ENCODE data around the gene CDK19. TPM values are rescaled to one million over a fixed set of nuclear protein-coding genes. Genes with fewer than 3 reads are reported as not detected.

The CDK19 gene
- total and polyA plus RNA-seq, 2 of the 13 experiments (the other 11 are each of a cell fraction or from before 2014, with no cell fraction given) = 13.4 to 27.0 TPM

GRCh38 chr6:110738899-110739365, 76.3 kb downstream of the CDK19 start (continued):
- TF ChIP-seq HMG20A (CRISPR knock-in tag; IDR thresholded peaks at IDR 0.05; ENCODE audit: borderline replicate concordance) (peak; percentile 56; the same call in 1 of the 2 replicates), KIAA2018 (CRISPR knock-in tag; IDR thresholded peaks at IDR 0.05; ENCODE audit: borderline replicate concordance) (no peak), HINFP (CRISPR knock-in tag; IDR thresholded peaks at IDR 0.05; ENCODE audit: low read depth) (0 out of 2 replicates have a peak, but pooled peaks have one; percentile 58), AFF4 (CRISPR knock-in tag; IDR thresholded peaks at IDR 0.05) (no peak), GATAD2A (CRISPR knock-in tag; IDR thresholded peaks at IDR 0.05) (peak; percentile 62), SOX6 (IDR thresholded peaks at IDR 0.05) (no peak), SOX6 (CRISPR knock-in tag; IDR thresholded peaks at IDR 0.05) (peak; percentile 74), ZNF44 (CRISPR knock-in tag; IDR thresholded peaks at IDR 0.05) (no peak), ZNF263 (CRISPR knock-in tag; IDR thresholded peaks at IDR 0.05) (no peak), ZBTB21 (CRISPR knock-in tag; IDR thresholded peaks at IDR 0.05) (no peak), UBTF (CRISPR knock-in tag; IDR thresholded peaks at IDR 0.05) (no peak), ZNF484 (CRISPR knock-in tag; IDR thresholded peaks at IDR 0.05; ENCODE audit: borderline replicate concordance, low read depth) (no peak), HNRNPK (IDR thresholded peaks at IDR 0.05; ENCODE audit: low read depth, low read length, poor library complexity, severe bottlenecking) (no peak), RFX3 (CRISPR knock-in tag; IDR thresholded peaks at IDR 0.05) (no peak), ZNF598 (CRISPR knock-in tag; IDR thresholded peaks at IDR 0.05; ENCODE audit: borderline replicate concordance) (no peak)

Data from HepG2 (cell line).